HG03066 (cell line): ENCODE results near the gene VAV3.

Experiments
- ATAC-seq: cut with Tn5 transposase; IDR thresholded peaks from one replicate; pipeline ENCODE4 v1.9.1; 2021; ENCODE audit warnings: low read depth; ENCODE audit not compliant: unreplicated experiment

VAV3 gene

DNA sequence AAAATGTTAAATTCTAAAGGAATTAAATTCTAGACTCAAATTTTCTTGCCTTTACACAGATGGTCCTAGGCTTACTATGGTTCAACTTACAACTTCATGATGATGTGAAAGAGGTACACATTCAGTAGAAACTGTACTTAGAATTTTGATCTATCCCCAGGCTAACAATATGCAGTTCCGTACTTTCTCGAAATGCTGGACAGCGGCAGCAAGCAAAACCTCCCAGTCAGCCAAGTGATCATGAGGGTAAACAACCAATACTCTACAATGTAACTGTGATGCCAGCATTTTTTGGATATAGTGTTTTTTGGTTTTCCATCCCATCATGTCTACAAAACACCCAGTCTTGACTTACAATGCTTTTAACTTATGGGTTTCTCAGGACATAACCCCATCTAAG, 25.7 kb downstream of the VAV3 start:
- no peak for ATAC-seq

DNA sequence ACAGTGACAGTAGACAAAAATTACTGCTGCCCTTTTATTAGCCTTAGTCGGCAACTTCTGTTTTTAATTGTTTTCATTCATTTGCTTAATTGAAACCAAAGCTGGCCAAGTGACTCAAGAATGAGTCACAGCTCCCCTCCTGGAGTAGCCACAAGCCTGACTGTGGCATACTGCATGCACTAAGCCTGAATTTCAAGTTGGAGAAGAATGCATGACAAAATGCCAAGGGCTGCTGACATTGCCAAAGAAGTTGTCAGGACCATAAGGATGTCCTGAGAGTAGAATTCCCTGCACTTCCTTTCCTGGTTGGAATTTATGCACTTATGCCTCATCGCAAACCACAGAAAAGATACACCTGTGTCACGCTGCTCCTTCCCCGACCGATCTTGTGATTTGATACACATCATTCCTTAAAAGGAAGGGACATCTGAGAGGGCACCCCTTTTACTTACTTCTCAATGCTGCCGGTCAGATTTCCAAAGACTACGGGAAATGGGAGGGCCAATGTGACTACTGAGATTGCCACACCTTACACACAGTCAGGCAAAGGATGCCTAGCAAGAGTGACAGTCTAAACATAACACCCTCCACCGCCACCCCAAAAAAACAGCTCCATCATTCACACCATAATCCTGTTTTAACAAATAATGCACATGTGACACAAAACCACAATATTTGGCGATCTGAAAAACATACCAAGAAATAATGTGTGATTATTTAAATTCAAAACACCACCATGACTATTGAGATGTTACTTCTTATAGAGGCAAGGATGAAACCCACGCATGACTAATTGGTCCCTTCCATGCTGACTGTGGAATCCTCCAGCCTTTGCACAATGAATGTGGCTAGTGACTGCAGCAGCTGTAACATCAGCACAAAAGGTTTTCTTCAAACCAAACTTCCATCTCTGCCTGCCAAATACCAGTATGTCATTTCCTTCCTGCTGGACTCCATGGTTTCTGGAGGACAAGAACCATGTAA, 28.2 kb downstream of the VAV3 start:
- ATAC-seq: peak; percentile 32

DNA sequence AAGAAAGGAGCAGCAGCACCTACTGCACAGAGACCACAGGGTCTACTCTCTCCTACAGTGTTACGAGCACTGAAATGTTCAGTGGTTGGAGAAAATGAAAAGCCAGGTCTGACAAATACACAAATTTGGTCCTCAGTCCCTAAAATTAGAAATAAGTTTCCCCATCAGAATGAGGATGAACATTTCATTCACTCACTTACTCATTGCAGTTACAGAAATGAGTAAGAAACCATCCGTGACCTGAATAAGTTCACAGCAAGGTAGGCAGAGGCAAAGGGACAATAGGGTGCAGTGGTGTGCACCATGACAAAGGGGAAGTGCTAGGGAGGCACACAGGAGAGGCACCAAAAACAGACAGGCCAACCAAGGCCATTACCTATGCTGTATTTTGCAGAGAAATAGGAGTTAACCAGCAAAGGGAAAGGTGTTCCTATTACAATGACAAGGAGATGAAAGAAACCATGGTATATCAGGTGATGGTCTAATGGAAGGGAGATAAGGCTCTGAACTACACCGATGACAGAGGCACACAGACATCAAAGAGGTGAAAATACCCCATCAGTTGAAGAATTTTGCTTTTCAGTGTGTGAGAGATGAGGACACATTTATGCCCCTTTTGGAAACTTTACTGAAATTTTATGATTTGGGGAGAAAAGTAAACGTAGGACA, 29.4 kb downstream of the VAV3 start:
- peak; percentile 80 for ATAC-seq

DNA sequence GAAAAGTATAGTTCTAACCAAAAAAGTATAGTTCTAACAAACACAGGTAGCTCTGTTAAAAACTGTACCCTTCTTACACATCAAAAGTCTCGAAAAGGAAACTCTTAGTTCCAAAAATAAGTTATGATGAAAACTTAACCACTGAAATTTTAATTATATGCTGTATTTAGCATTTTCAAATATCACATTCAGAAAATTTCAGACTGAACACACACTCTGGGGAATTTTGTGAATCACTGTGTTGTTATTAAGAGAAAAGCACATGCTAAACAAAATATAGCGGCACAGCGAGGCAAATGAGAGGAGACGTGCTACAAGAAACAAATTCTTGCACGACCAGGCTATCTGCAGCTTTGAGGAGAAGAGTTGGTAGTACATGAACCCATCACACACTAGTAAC, 30.4 kb downstream of the VAV3 start:
- ATAC-seq: peak; percentile 35

DNA sequence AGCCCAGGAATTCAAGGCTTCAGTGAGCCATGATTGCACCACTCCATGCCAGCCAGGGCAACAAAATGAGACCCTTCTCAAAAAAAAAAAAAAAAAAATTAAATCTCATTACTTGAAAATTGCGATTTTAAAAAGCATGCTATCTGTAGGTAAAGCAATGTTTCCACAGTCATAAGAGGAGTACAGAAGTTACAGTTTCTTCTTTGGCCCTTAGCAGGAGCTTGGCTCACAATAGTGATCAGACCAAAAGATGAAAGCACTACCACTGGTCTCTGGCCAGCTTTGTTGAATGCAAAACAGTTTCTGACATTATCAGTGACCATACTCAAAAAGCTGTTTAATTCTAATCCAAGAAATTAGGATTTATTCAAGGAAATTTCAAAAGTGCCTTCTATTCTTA, 31.2 kb downstream of the VAV3 start:
- no peak for ATAC-seq

DNA sequence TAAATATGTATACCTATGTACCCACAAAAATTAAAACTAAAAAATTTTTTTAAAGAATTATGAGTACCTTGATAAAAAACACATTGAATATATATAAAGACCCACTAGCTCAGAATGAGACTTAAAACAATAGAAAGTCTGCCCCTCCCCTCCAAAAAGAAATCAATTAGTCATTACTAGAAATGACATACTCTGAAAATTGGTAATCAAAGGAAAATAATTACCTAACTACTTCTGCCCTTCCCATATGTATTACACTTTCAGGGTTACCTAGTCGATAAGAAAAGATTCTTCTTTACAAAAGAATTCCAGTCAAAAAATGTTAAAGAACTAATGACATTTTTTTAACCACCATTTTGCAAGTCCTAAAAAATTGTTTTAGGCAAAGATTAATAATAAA, 34.7 kb downstream of the VAV3 start:
- ATAC-seq: no peak

DNA sequence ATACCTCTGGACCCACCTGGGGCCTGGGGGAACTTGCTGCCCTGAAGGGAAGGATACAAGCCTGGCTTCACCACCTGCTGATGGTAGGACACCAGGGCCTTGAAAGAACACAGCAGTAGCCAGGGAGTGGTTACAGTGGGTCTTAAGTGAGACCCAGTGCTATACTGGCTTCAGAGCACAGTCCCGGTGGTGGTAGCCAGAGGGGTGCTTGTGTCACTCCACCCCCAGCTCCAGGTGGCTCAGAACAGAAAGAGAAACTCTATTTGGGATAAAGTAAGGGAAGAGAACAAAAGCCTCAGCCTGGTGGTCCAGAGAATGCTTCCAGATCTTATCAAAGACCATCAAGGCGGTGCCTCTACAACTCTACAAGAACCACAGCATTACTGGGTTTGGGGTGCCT, 37.2 kb downstream of the VAV3 start:
- no peak for ATAC-seq

DNA sequence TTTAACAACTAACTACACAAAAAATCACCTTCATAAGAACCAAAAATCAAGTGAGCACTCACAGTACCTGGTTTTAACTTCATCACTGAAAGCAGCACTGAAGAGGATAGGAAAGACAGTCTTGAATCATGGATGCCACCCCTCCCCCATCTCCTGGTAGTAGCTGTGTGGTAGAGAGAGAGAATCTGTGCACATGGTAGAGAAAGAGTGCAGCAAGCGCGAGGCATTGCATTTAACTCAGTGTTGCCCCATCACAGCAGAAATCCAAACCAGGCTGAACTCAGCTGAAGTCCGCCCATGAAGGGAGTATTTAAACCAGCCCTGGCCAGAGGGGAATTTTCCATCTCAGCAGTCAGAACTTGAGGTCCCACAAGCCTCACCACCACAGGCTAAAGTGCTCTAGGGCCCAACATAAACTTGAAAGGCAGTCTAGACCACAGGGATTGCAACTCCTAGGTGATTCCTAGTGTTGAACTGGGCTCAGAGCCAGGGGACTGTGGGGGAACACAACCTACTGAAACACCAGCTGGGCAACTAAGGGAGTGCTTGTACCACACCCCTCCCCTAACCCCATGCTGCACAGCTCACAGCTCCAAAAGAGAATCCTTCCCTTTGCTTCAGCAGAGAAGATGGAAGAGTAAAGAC, 38.4 kb downstream of the VAV3 start:
- ATAC-seq: no peak

DNA sequence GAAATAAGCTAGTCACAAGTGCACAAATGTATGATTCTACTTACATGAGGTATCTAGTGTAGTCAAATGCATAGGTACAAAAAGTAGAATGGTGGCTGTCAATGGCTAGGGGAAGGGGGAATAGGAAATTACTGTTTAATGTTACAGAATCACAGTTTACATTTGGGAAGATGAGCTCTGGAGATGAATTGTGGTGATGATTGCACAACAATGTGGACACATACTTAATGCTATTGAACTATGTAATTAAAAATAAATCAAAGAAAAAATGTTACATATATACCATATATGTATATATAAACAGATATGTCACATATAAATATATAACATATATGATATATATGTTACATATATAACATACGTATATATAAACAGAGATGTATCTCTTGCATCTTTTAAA, 39.4 kb downstream of the VAV3 start:
- no peak for ATAC-seq

DNA sequence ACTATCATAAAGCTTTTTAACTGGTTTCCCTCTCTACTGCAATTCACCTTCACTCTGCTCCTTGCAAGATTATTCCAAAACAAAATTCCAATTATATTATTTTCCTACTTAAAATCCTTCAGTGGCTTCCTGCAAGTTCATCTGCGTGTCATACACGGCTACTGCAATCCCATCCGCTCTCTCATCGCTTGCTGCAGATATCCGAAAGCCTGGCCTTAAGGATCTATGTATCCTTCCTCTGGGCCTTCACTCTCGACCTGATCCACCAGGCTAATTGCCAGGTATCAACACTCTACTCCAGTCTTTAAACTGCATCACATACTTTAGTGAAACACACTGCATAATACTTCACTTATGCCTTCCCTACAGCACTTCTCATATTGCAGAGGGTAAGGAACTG, 44.0 kb downstream of the VAV3 start:
- no peak for ATAC-seq

DNA sequence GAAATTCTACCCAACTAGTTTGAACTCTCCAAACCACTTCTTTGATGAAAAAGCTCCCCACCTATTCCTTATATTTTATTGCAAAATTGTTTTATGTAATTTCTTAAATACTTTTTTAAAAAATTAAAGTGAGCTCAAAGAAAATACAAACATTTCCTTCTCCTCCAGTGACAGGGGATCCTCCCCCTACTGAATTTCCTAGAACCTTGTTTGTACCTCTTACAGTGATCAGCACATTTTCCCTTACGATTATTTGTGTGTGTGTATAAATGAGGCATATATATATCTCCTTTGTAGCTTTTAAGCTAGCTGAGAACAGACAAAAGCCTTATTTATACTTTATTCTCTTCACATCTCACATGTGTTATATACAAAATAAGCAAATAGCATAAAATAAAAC, 44.4 kb downstream of the VAV3 start:
- no peak for ATAC-seq

DNA sequence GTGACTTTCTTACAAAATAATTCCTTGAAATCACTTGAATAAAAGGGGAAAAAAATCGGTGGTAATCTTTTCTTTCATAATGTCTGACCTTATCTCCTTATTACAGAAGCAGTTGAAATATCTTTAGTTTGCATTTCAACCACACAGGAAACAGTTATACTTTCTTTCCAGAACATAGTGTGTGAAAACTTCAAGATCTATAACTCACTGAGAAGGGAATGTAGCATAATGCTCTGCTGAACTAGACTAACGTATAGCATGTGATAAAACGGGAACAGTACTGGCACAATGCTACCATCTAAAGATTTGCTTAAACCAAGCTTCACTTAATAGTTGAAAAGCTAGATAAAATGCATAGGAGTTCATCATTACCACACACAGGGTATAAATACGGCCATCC, 45.0 kb downstream of the VAV3 start:
- no peak for ATAC-seq

DNA sequence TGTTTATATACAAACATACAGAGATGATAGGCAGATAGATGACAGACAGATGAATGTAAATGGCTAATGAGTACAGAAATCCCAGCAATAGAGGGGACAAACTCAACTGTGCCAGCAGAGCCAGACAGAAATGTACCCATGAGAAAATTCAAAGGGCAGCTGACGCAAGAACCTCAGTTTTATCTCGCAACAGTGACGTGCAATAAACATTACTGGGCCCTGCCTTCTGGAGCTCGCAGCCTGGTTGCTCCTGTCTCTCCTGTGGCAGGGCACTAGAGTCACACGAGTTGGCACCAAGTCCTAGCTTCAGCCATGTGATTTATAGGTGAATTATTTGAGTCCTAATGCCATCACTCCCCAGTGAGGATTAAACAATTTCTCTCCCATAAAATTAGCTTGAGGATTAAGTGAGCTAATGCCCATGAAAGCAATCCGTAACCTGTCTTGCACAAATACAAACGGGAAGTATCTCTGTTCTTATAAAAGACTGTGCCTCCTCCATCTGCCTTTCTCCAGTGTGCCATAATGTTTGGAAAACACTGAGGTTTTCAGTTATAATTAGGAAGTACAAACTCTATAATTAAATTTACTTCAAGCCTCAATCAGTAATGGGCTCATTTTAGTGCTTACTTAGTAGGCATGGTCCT, 50.7 kb downstream of the VAV3 start:
- no peak for ATAC-seq

DNA sequence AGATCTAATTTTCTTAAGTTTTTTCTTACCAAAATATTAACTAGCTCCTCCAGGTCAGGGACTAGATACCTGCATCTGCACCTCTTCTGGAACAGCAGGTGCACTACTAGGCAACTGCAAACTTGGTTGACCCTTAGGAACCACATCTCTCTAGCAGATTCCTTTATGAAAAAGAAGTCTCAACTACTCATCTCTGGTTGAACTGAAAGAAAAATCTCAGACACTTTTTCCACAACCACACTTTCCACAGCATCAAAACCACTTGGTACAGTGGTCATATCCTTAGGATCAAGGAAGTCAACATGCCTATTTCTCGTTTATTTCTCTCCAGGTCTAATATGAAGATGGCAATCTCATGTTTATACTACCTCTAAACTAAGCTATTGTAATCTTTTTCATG, 52.3 kb downstream of the VAV3 start:
- no peak for ATAC-seq

DNA sequence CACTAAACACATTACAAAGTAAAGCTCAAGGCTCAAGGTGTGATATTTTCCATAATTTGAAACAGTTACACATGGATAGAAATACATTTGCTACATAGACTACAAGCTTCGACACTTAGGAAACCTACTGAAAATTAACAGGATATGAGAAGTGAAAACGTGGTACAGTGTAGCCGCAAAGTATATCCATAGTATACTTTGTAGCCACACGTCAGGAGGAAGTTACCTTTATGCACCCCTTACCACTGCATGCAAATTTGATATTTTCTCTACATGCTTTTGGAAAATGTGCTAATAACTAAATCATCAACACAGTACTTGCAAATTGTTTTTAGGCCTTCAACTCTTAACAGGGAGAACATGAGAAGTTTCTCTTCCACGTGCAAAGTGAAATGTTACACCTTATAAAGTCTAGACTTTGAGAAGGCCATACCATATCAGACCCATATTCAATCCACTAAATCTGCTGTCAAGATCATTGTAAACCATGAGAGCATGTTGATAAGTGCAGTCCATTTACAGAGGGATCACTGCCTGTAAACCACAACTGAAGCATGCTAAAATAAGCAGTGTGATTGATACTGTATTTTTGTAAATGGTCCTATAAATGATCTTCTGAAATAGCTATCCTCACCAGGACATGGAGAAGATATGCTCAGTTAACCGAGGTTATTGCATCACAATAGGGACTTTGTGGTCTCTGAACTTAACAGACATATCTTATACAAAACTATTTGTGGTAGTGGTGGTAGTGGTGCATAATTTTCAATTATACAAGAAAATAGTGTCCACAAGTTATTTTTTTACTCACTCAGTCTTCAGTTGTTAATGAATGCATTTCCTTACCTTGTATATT, 64.7 kb downstream of the VAV3 start:
- no peak for ATAC-seq

DNA sequence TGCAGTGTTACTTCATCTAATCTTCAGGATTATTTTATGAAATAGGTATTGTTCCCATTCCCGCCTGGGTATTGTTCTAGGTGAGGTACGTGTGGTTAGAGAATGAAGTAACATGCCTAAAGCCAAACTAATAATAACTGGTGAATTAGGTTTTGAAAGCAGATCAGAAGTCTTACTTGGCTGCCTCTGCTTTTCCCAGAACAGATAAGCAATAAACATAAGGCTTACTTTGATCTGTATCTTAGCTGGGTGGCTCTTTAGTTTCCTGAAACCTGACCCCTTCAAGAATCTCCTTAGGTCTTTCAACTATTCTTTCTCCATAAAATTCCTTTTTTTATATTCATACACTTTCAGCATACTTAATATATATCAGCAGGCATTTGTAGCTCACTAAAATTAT, 65.3 kb downstream of the VAV3 start:
- ATAC-seq: no peak

DNA sequence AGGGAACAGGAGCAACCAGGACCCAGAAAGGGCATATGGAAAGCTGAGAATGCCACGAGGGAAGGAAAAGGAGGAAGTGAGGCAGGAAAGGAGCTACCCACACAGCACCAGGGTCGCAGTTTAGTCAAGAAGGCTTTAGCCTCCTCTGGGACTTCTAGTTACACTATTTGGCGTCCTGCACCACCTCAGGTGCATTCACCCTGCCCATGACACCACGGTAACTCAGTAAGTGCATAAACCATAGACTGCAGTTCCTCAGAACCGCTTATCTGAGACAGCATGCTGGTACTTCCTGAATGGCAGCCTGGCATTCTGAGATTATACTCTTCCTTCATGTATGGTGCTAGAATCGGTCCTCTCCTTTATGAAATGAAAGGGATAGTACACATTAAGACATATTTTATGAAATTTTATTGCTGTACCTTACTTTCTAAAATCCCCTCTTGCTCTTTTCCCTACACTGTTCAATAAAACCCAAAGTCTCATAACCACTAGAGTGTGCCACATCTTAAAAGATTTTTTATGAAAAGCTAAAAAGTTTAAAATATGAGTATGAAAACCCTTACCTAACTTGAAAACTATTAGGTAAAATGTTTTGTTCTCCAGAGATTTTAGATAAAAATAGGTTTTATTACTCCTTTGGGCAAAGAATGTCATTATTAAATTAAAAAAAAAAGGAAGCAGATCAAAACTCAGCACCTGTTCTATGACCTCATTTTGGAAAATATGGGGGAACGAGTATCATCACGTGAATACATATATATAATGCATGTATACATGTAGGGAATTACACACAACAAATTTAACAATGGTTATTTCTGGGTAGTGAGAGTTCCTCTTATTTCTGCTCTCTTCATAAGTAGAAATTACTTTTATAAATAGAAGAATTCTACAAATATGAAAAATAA, 67.3 kb downstream of the VAV3 start:
- ATAC-seq: no peak

DNA sequence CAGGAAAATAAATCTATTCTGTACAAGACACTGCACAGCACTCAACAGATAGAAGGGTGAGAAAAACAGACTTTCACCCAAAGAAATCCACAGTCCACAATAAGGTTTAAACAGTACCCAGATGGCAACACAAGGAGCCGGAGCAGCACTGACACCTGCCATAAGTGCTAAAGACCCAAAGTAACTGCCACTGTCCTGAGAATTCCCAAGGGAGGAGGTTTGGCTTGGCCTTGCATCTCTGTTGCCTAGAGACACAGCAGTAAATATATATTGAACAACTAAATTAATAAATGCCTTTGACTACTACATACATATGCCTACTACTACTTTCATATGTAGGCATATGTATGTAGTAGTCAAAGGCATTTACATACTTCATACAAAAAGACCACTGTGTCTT, 68.0 kb downstream of the VAV3 start:
- no peak for ATAC-seq

DNA sequence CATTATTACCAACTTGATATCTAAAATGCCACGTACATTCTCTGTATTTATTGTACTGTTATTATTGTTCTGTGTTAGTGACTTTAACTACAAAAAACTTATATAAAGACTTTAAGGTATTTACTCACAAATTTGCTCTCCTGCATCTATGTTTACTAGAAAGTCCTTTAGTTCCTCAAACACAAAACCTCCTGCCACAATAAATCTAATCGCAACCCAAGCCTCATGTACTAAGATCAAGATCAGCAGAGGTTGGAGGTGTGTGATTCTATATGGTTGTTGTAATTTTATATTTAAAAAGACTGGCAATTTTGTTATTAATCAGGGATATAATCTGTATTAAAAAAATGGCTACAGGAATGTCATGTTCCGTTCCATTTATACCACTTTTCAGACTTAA, 68.6 kb downstream of the VAV3 start:
- no peak for ATAC-seq
